Inflammatory macrophage treated with lipopolysaccharide for 1 hour (primary cell): ENCODE data around the gene OR7C1.
A peak's percentile ranks its signal among the peaks of the same experiment; 100 is the strongest.
"Not testable (repeated sequence)": the region's sequence is repeated elsewhere in the genome, so short reads cannot be mapped to it uniquely, and the experiment has no call there.

Source experiments
- DNase-seq, 2 donors: peaks; one replicate each; pipeline ENCODE4 v3.0.0-alpha.2; 2020 to 2022

OR7C1 gene

GRCh38 chr19:14835011-14835410, at the start of gene OR7C1, which contains the start of gene OR7A5:
OR7C1 (minus strand) TSS chr19:14835185; CDS start chr19:14800136, 35,049 bp downstream.
OR7A5 (minus strand) TSS chr19:14835185; CDS start chr19:14828241, 6,944 bp downstream.
- no peak for DNase-seq

GRCh38 chr19:14871619-14872230, 36.7 kb upstream of the OR7C1 start:
- DNase-seq = peak; percentile 23 to 75

GRCh38 chr19:14868497-14868896, 33.5 kb upstream of the OR7C1 start:
- no peak for DNase-seq

- no peak for DNase-seq
These were observed 13.8 kb upstream of the OR7C1 start, which contains the start of gene OR7A10 for GRCh38 chr19:14848822-14849221. OR7A10 (minus strand) TSS chr19:14848922; CDS start chr19:14841877, 7,045 bp downstream.

- no peak for DNase-seq
These were observed 8.6 kb upstream of the OR7C1 start for GRCh38 chr19:14843578-14843977.

- no peak for DNase-seq
These were observed 8.2 kb upstream of the OR7C1 start for GRCh38 chr19:14843169-14843568.

- no peak for DNase-seq
These were observed 5.2 kb upstream of the OR7C1 start for GRCh38 chr19:14840206-14840605.

- no peak for DNase-seq
These were observed 2.4 kb upstream of the OR7C1 start for GRCh38 chr19:14837391-14837790.

GRCh38 chr19:14830702-14831101, 4.3 kb downstream of the OR7C1 start:
- no peak for DNase-seq

GRCh38 chr19:14826006-14826405, 9.0 kb downstream of the OR7C1 start:
- DNase-seq = no peak

- peak; percentile 46 to 65 for DNase-seq
These were observed 13.0 kb downstream of the OR7C1 start for GRCh38 chr19:14821937-14822336.

- no peak for DNase-seq
These were observed 16.4 kb downstream of the OR7C1 start for GRCh38 chr19:14818588-14818987.

- DNase-seq = no peak
These were observed 17.9 kb downstream of the OR7C1 start for GRCh38 chr19:14817052-14817451.

GRCh38 chr19:14814982-14815652, 19.9 kb downstream of the OR7C1 start:
- DNase-seq = no peak

- no peak for DNase-seq
These were observed 25.5 kb downstream of the OR7C1 start for GRCh38 chr19:14809272-14810057.

- no peak for DNase-seq
These were observed 30.2 kb downstream of the OR7C1 start for GRCh38 chr19:14804765-14805164.

GRCh38 chr19:14798760-14799159, 36.2 kb downstream of the OR7C1 start:
- DNase-seq = no peak

GRCh38 chr19:14796021-14796420, 39.0 kb downstream of the OR7C1 start:
- DNase-seq = no peak

GRCh38 chr19:14795078-14795721, 39.8 kb downstream of the OR7C1 start:
- DNase-seq = peak in 1 of 2 donors; percentile 36

GRCh38 chr19:14792250-14792649, 42.7 kb downstream of the OR7C1 start:
- not testable (repeated sequence) for DNase-seq

- peak; percentile 25 to 47 for DNase-seq
These were observed 48.5 kb downstream of the OR7C1 start for GRCh38 chr19:14786421-14786851.

- peak; percentile 92 to 98 for DNase-seq
These were observed 49.7 kb downstream of the OR7C1 start for GRCh38 chr19:14785102-14785793.
